PC-3 (cell line): Measurements from ENCODE around the gene MORN1. TPM values are rescaled to one million over a fixed set of nuclear protein-coding genes. Genes with fewer than 3 reads are reported as not detected.
A peak's percentile ranks its signal among the peaks of the same experiment; 100 is the strongest.

Source experiments
- ATAC-seq: fragments of 200-7000 bp; cut with Tn5 transposase; 2 replicates; pipeline ENCODE4 v1.9.1; 2020; ENCODE audit warnings: mild to moderate bottlenecking, moderate library complexity
- BruUV-seq: library from RNA; stranded (reverse); fragments of 400-500 nt; replicated peaks from 2 replicates; lab custom pipeline; 2021; lab: Mats Ljungman, UMichigan
- CTCF ChIA-PET: fragments of 300-600 bp; sonication (Branson Sonifier 250); formaldehyde crosslinking; loops from one replicate; lab custom pipeline; 2022; ENCODE audit warnings: antibody characterized with exemption; lab: Charles Lee
- POLR2A ChIA-PET: fragments of 300-600 bp; sonication (Branson Sonifier 250); formaldehyde crosslinking; loops from one replicate; lab custom pipeline; 2022; ENCODE audit warnings: antibody characterized with exemption; ENCODE audit not compliant: unreplicated experiment; lab: Charles Lee
- DNase-seq: peaks from one replicate; pipeline ENCODE4 v3.0.0-alpha.2; 2015
- H2AFZ ChIP-seq: fragments of 300-600 bp; sonication (generic); 2 replicates; pipeline ENCODE4 v1.6.0; 2016; ENCODE audit warnings: antibody characterized with exemption, low read length
- H3F3A ChIP-seq: fragments of 300-600 bp; sonication (generic); one replicate; pipeline ENCODE4 v1.6.0; 2017; ENCODE audit warnings: antibody characterized with exemption, low read length, control low read depth, mild to moderate bottlenecking; ENCODE audit not compliant: unreplicated experiment
- H3K27ac ChIP-seq: fragments of 300-600 bp; sonication (generic); 2 replicates; pipeline ENCODE4 v1.5.1; 2016; ENCODE audit warnings: mild to moderate bottlenecking, low read length
- H3K27me3 ChIP-seq: fragments of 300-600 bp; sonication (generic); 2 replicates; pipeline ENCODE4 v1.6.1; 2016; ENCODE audit warnings: low read length, mixed read lengths
- H3K36me3 ChIP-seq: fragments of 300-600 bp; sonication (generic); 2 replicates; pipeline ENCODE4 v1.6.1; 2016; ENCODE audit warnings: low read depth, mixed run types, low read length, mixed read lengths
- H3K4me1 ChIP-seq: fragments of 300-600 bp; sonication (generic); 2 replicates; pipeline ENCODE4 v1.5.1; 2016; ENCODE audit warnings: low read length; ENCODE audit not compliant: insufficient read depth
- H3K4me2 ChIP-seq: fragments of 300-600 bp; sonication (generic); 2 replicates; pipeline ENCODE4 v1.6.0; 2016; ENCODE audit warnings: low read length
- H3K4me3 ChIP-seq: fragments of 300-600 bp; sonication (generic); 2 replicates; pipeline ENCODE4 v1.5.1; 2016; ENCODE audit warnings: mild to moderate bottlenecking, low read length, mixed read lengths
- H3K79me2 ChIP-seq: fragments of 300-600 bp; sonication (generic); 2 replicates; pipeline ENCODE4 v1.6.1; 2017; ENCODE audit warnings: low read length, mixed read lengths
- H3K9ac ChIP-seq: fragments of 300-600 bp; sonication (generic); 2 replicates; pipeline ENCODE4 v1.6.0; 2016; ENCODE audit warnings: mild to moderate bottlenecking, low read length
- H3K9me2 ChIP-seq: fragments of 300-600 bp; sonication (generic); replicated peaks from 2 replicates; pipeline ENCODE4 v1.6.1; 2016; ENCODE audit warnings: mixed run types, low read length, mixed read lengths
- H3K9me3 ChIP-seq: fragments of 300-600 bp; sonication (generic); 2 replicates; pipeline ENCODE4 v1.6.1; 2016; ENCODE audit warnings: low read length, mixed read lengths
- H4K20me1 ChIP-seq: fragments of 300-600 bp; sonication (generic); 2 replicates; pipeline ENCODE4 v1.6.1; 2016; ENCODE audit warnings: low read length, mixed read lengths
- CTCF ChIP-seq: fragments of 300-600 bp; sonication (generic); conservative IDR thresholded peaks from 2 replicates; pipeline ENCODE4 v1.5.1; 2017; ENCODE audit warnings: antibody characterized with exemption, low read depth, mild to moderate bottlenecking, low read length
- EZH2 ChIP-seq: fragments of 300-600 bp; sonication (generic); IDR thresholded peaks from one replicate; pipeline ENCODE4 v1.6.1; 2017; ENCODE audit warnings: antibody characterized with exemption, mild to moderate bottlenecking, low read length; ENCODE audit not compliant: unreplicated experiment
- EZH2phosphoT487 ChIP-seq: fragments of 300-600 bp; sonication (generic); IDR thresholded peaks from 2 replicates; pipeline ENCODE4 v1.6.1; 2018; ENCODE audit warnings: mild to moderate bottlenecking, antibody characterized with exemption, low read length, borderline replicate concordance
- intact Hi-C: fragments of 100-400 bp; cut with micrococcal nuclease; formaldehyde crosslinking; loops from 2 replicates; pipeline ENCODE4 v1.9.0; 2023
- total RNA-seq: library from RNA; depleted of rRNA; stranded (reverse); fragments of >200 nt; gene quantifications from 2 replicates; pipeline ENCODE4 v1.2.3, GENCODE V29; 2014

MORN1 gene
- total RNA-seq, 1 experiment from 2014 or later, result 11.2 TPM

GRCh38 chr1:2404890-2405511 is 13.6 kb upstream of the MORN1 start:
- POLR2A ChIA-PET, result interaction anchor here (0.5 kb wide), 1 partner anchor 17 kb away, joined by 11 read pairs; no protein-coding TSS in a partner anchor
- Histone ChIP-seq H4K20me1 (peaks cover 3% of the 10 kb centered on the region; the same call in 1 of the 2 replicates), H3K4me1 (no peaks in the 10 kb centered on the region), H3K9me3 (no peaks in the 10 kb centered on the region), H3K9me2 (no peaks in the 10 kb centered on the region), H3K9ac (no peak overlapping the region), H2AFZ (no peak overlapping the region), H3K27ac (no peak overlapping the region), H3F3A (no peaks in the 10 kb centered on the region), H3K79me2 (0 out of 2 replicates have a peak, but pooled peaks cover 9% of the 10 kb centered on the region), H3K4me2 (no peak overlapping the region), H3K36me3 (peaks cover 48% of the 10 kb centered on the region), H3K27me3 (no peaks in the 10 kb centered on the region), H3K4me3 (no peak overlapping the region)
- TSS peak; percentile 47 for BruUV-seq
- CTCF ChIA-PET, result no interaction called here
- DNase-seq (no peak), ATAC-seq (no peak)
- TF ChIP-seq CTCF, result no peak
- no peak for TF ChIP-seq EZH2
- no peak for TF ChIP-seq EZH2phosphoT487
- intact Hi-C loops, result no loop called here

- intact Hi-C loops, result no loop called here
- H3K4me3 ChIP-seq, result no peak overlapping the region
- POLR2A ChIA-PET, result interaction anchor here (0.5 kb wide), 1 partner anchor 16 kb away, joined by 11 read pairs; no protein-coding TSS in a partner anchor
- H3K79me2 ChIP-seq, result 0 out of 2 replicates have a peak, but pooled peaks cover 9% of the 10 kb centered on the region
- no peak for TF ChIP-seq EZH2
- TF ChIP-seq CTCF, result no peak
- no peak for TF ChIP-seq EZH2phosphoT487
- H3K27me3 ChIP-seq, result no peaks in the 10 kb centered on the region
- no peaks in the 10 kb centered on the region for H3K9me2 ChIP-seq
- ATAC-seq (no peak), DNase-seq (no peak)
- no peak overlapping the region for H3K4me2 ChIP-seq
- H3K36me3 ChIP-seq, result peaks cover 53% of the 10 kb centered on the region
- H3K27ac ChIP-seq, result no peak overlapping the region
- CTCF ChIA-PET, result no interaction called here
- no peaks in the 10 kb centered on the region for H3K9me3 ChIP-seq
- H2AFZ ChIP-seq, result no peak overlapping the region
- H3K4me1 ChIP-seq, result no peaks in the 10 kb centered on the region
- peaks cover 3% of the 10 kb centered on the region; the same call in 1 of the 2 replicates for H4K20me1 ChIP-seq
- H3F3A ChIP-seq, result no peaks in the 10 kb centered on the region
- no peak overlapping the region for H3K9ac ChIP-seq
- no TSS peak for BruUV-seq
Observed at GRCh38 chr1:2404142-2404889, 13.0 kb upstream of the MORN1 start.
